ENCODE measurements around the gene PTPRR.

DNA sequence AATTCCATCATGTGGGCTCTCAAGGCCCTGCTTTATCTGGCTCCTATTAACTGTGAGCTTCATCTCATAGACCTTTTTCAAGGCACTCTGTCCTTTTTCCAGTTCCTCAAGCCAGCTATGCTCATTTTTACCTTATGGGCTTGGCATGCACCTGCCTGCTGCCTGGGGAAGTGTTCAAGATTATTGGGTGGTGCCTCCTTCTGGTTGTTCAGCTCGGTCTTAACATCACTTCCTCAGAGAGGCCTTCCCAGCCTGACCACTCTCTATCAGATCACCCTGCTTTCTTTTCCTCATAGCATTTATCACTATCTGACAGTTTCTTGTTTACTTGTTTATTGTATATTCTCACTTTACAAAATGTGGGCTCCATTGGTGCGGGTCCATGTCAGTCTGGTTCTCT lies 141.3 kb downstream of the PTPRR start:
- TF ChIP-seq NPAS2 (CRISPR knock-in tag; IDR thresholded peaks at IDR 0.05; ENCODE audit: borderline replicate concordance) = no peak
- no peak for TF ChIP-seq POLR2A (IDR thresholded peaks at IDR 0.05; ENCODE audit: low read length)
- no peak for TF ChIP-seq CEBPB (IDR thresholded peaks at IDR 0.05)
- TF ChIP-seq CTCF (IDR thresholded peaks at IDR 0.05) = no peak
- no peak for TF ChIP-seq JUN (IDR thresholded peaks at IDR 0.05)
- TF ChIP-seq REST (IDR thresholded peaks at IDR 0.05) = no peak
- TF ChIP-seq NR3C1 (IDR thresholded peaks at IDR 0.05) = no peak
- TF ChIP-seq MAX (IDR thresholded peaks at IDR 0.05) = no peak
- no peak for TF ChIP-seq EP300 (IDR thresholded peaks at IDR 0.05)
- no peak for TF ChIP-seq BHLHE40 (IDR thresholded peaks at IDR 0.05; ENCODE audit: low read depth, low read length)
- TF ChIP-seq CHD4 (IDR thresholded peaks at IDR 0.05; ENCODE audit: borderline replicate concordance) = no peak
- no peak for TF ChIP-seq RCOR1 (IDR thresholded peaks at IDR 0.05; ENCODE audit: low read depth, low read length)
